Neural cell (in vitro differentiated cells): ENCODE results near the gene PCDH15. TPM values are rescaled to one million over a fixed set of nuclear protein-coding genes. Genes with fewer than 3 reads are reported as not detected.

Source experiments
- H2AFZ ChIP-seq: fragments of 200-600, 300-800 bp; sonication (generic), shearing (Covaris generic); 2 replicates; pipeline ENCODE4 v1.6.0; 2014; ENCODE audit warnings: low read depth, mild to moderate bottlenecking, antibody characterized with exemption, low read length, moderate library complexity
- H3F3A ChIP-seq: fragments of 200-600 bp; shearing (Covaris generic); 2 replicates; pipeline ENCODE4 v1.6.1; 2016; ENCODE audit warnings: mild to moderate bottlenecking, moderate library complexity, mixed read lengths, antibody characterized with exemption, low read length; ENCODE audit not compliant: insufficient read depth, poor library complexity, severe bottlenecking
- H3K27ac ChIP-seq: fragments of 200-600, 300-800 bp; sonication (generic), shearing (Covaris generic); 2 replicates; pipeline ENCODE4 v1.5.1; 2014; ENCODE audit warnings: mild to moderate bottlenecking, low read length, moderate library complexity
- H3K27me3 ChIP-seq: fragments of 300-800, 200-600 bp; sonication (generic), shearing (Covaris generic); 2 replicates; pipeline ENCODE4 v1.6.0; 2014; ENCODE audit warnings: mild to moderate bottlenecking, low read depth, low read length, moderate library complexity; ENCODE audit not compliant: insufficient read depth
- H3K36me3 ChIP-seq: fragments of 300-800, 200-600 bp; sonication (generic), shearing (Covaris generic); 2 replicates; pipeline ENCODE4 v1.5.1; 2014; ENCODE audit warnings: mild to moderate bottlenecking, antibody characterized with exemption, low read length, moderate library complexity; ENCODE audit not compliant: insufficient read depth
- H3K4me2 ChIP-seq: fragments of 300-800, 200-600 bp; sonication (generic), shearing (Covaris generic); 2 replicates; pipeline ENCODE4 v1.6.0; 2014; ENCODE audit warnings: mild to moderate bottlenecking, low read length
- H3K4me3 ChIP-seq: fragments of 300-800, 200-600 bp; sonication (generic), shearing (Covaris generic); 2 replicates; pipeline ENCODE4 v1.5.1; 2014; ENCODE audit warnings: mild to moderate bottlenecking, low read length, moderate library complexity
- H3K79me2 ChIP-seq: fragments of 200-600 bp; shearing (Covaris generic); replicated peaks from 2 replicates; pipeline ENCODE4 v1.6.0; 2014; ENCODE audit warnings: mild to moderate bottlenecking, low read length, moderate library complexity; ENCODE audit not compliant: insufficient read depth
- H3K9ac ChIP-seq: fragments of 300-800, 200-600 bp; sonication (generic), shearing (Covaris generic); 2 replicates; pipeline ENCODE4 v1.6.1; 2016; ENCODE audit warnings: mild to moderate bottlenecking, low read length, mixed read lengths
- H3K9me2 ChIP-seq: fragments of 200-600 bp; shearing (Covaris generic); 2 replicates; pipeline ENCODE4 v1.6.1; 2016; ENCODE audit warnings: mild to moderate bottlenecking, low read length, mixed read lengths; ENCODE audit not compliant: insufficient read depth
- H3K9me3 ChIP-seq: fragments of 200-600, 300-800 bp; sonication (generic), shearing (Covaris generic); 2 replicates; pipeline ENCODE4 v1.6.1; 2016; ENCODE audit warnings: mild to moderate bottlenecking, mixed run types, low read length, moderate library complexity, mixed read lengths
- H4K20me1 ChIP-seq: fragments of 200-600 bp; shearing (Covaris generic); 2 replicates; pipeline ENCODE4 v1.6.1; 2016; ENCODE audit warnings: mild to moderate bottlenecking, mixed run types; ENCODE audit not compliant: insufficient read depth
- CTCF ChIP-seq: fragments of 450-650 bp; IDR thresholded peaks from 2 replicates; pipeline ENCODE4 v1.5.1; 2014; ENCODE audit warnings: antibody characterized with exemption, mild to moderate bottlenecking, moderate library complexity; ENCODE audit not compliant: poor library complexity, severe bottlenecking
- EP300 ChIP-seq: fragments of 450-650 bp; conservative IDR thresholded peaks from 2 replicates; pipeline ENCODE4 v1.6.1; 2014; ENCODE audit warnings: antibody characterized with exemption, mild to moderate bottlenecking, moderate library complexity; ENCODE audit not compliant: poor library complexity, severe bottlenecking
- EZH2 ChIP-seq: fragments of 200-600, 300-800 bp; shearing (Covaris generic), sonication (generic); IDR thresholded peaks from 2 replicates; pipeline ENCODE4 v1.6.1; 2014; ENCODE audit warnings: antibody characterized with exemption, low read length, borderline replicate concordance, mild to moderate bottlenecking; ENCODE audit not compliant: insufficient read depth, poor library complexity, severe bottlenecking
- MXI1 ChIP-seq: fragments of 450-650 bp; conservative IDR thresholded peaks from 2 replicates; pipeline ENCODE4 v1.6.1; 2014; ENCODE audit warnings: antibody characterized with exemption, mild to moderate bottlenecking; ENCODE audit not compliant: poor library complexity, severe bottlenecking
- POLR2AphosphoS5 ChIP-seq: IDR thresholded peaks from 2 replicates; pipeline ENCODE4 v1.6.1; 2012
- RAD21 ChIP-seq: fragments of 450-650 bp; conservative IDR thresholded peaks from 2 replicates; pipeline ENCODE4 v1.6.1; 2014; ENCODE audit warnings: antibody characterized with exemption, mild to moderate bottlenecking, moderate library complexity
- REST ChIP-seq: IDR thresholded peaks from 2 replicates; pipeline ENCODE4 v1.6.1; 2012; ENCODE audit warnings: borderline replicate concordance
- SMC3 ChIP-seq: fragments of 450-650 bp; conservative IDR thresholded peaks from 2 replicates; pipeline ENCODE4 v1.6.1; 2014; ENCODE audit warnings: antibody characterized with exemption, mild to moderate bottlenecking, moderate library complexity; ENCODE audit not compliant: poor library complexity
- TAF1 ChIP-seq: IDR thresholded peaks from 2 replicates; pipeline ENCODE4 v1.6.1; 2012; ENCODE audit warnings: low read depth
- polyA plus RNA-seq: library from polyadenylated mRNA; depleted of rRNA; stranded (reverse); fragments of >200 nt; gene quantifications from 2 replicates; pipeline ENCODE4 v1.2.3, GENCODE V29; 2014

The PCDH15 gene
- polyA plus RNA-seq, 1 donor from 2014 or later, result 1.2 TPM

GRCh38 chr10:54470324-54470631 lies 330.8 kb downstream of the PCDH15 start:
- Histone ChIP-seq H3K79me2 (no peaks in the 10 kb centered on the region), H3K36me3 (no peaks in the 10 kb centered on the region), H3K27me3 (no peaks in the 10 kb centered on the region), H3K9me2 (no peaks in the 10 kb centered on the region), H3F3A (no peaks in the 10 kb centered on the region), H3K27ac (no peak overlapping the region), H3K4me3 (no peak overlapping the region), H3K4me2 (no peak overlapping the region), H4K20me1 (no peaks in the 10 kb centered on the region), H3K9ac (no peak overlapping the region), H2AFZ (no peak overlapping the region), H3K9me3 (no peaks in the 10 kb centered on the region)
- TF ChIP-seq POLR2AphosphoS5 (no peak), EZH2 (no peak), CTCF (no peak)

- no peaks in the 10 kb centered on the region for H3K36me3 ChIP-seq
- no peak overlapping the region for H3K4me2 ChIP-seq
- no peaks in the 10 kb centered on the region for H3K9me2 ChIP-seq
- TF ChIP-seq REST (no peak), TAF1 (no peak), SMC3 (no peak), EZH2 (no peak), CTCF (no peak), MXI1 (no peak), POLR2AphosphoS5 (no peak), EP300 (no peak), RAD21 (no peak)
- no peak overlapping the region for H3K9ac ChIP-seq
- no peaks in the 10 kb centered on the region for H3F3A ChIP-seq
- H3K4me3 ChIP-seq, result no peak overlapping the region
- H2AFZ ChIP-seq, result no peak overlapping the region
- H4K20me1 ChIP-seq, result no peaks in the 10 kb centered on the region
- no peaks in the 10 kb centered on the region for H3K27me3 ChIP-seq
- no peaks in the 10 kb centered on the region for H3K79me2 ChIP-seq
- H3K9me3 ChIP-seq, result no peaks in the 10 kb centered on the region
- H3K27ac ChIP-seq, result no peak overlapping the region
These were observed 331.3 kb downstream of the PCDH15 start for GRCh38 chr10:54469587-54470323.
